HepG2 (cell line): ENCODE results near the gene MED22. TPM values are rescaled to one million over a fixed set of nuclear protein-coding genes. Genes with fewer than 3 reads are reported as not detected.

Source experiments
- CEBPZ ChIP-seq: IDR thresholded peaks from 2 replicates; pipeline ENCODE4 v1.6.1; 2012; ENCODE audit warnings: low read length, improper control_type of control experiment
- FLYWCH1 ChIP-seq: sonication (generic); formaldehyde crosslinking; IDR thresholded peaks from 2 replicates; pipeline ENCODE4 v1.8.1; 2023; ENCODE audit warnings: mild to moderate bottlenecking, missing genetic modification reagents
- LRRFIP1 ChIP-seq: sonication (generic); formaldehyde crosslinking; conservative IDR thresholded peaks from 2 replicates; pipeline ENCODE4 v1.4.0; 2020; ENCODE audit warnings: missing genetic modification reagents
- MIER3 ChIP-seq: IDR thresholded peaks from 2 replicates; pipeline ENCODE4 v1.6.1; 2016; ENCODE audit warnings: missing compliant biosample characterization, borderline replicate concordance
- NFYC ChIP-seq: IDR thresholded peaks from 2 replicates; pipeline ENCODE4 v1.6.1; 2016; ENCODE audit warnings: missing genetic modification reagents, missing compliant biosample characterization
- SIN3A ChIP-seq: IDR thresholded peaks from 2 replicates; pipeline ENCODE4 v1.6.1; 2011; ENCODE audit warnings: low read depth, mild to moderate bottlenecking, control low read depth, low read length, borderline replicate concordance
- SMAD3 ChIP-seq: sonication (generic); formaldehyde crosslinking; IDR thresholded peaks from 2 replicates; pipeline ENCODE4 v1.4.0; 2020; ENCODE audit warnings: missing genetic modification reagents
- SP4 ChIP-seq: sonication (generic); formaldehyde crosslinking; IDR thresholded peaks from 2 replicates; pipeline ENCODE4 v1.8.1; 2023; ENCODE audit warnings: mild to moderate bottlenecking, missing genetic modification reagents
- SRSF9 ChIP-seq: fragments of 200-400 bp; formaldehyde crosslinking; IDR thresholded peaks from 2 replicates; pipeline ENCODE4 v1.6.1; 2018; ENCODE audit warnings: borderline replicate concordance, mild to moderate bottlenecking, low read depth, low read length; ENCODE audit not compliant: insufficient read depth, poor library complexity, severe bottlenecking
- ZFP1 ChIP-seq: IDR thresholded peaks from 2 replicates; pipeline ENCODE4 v1.6.1; 2016
- ZNF121 ChIP-seq: sonication (generic); formaldehyde crosslinking; IDR thresholded peaks from 2 replicates; pipeline ENCODE4 v1.5.0; 2020; ENCODE audit warnings: mild to moderate bottlenecking, missing genetic modification reagents
- ZNF20 ChIP-seq: sonication (generic); formaldehyde crosslinking; IDR thresholded peaks from 2 replicates; pipeline ENCODE4 v1.4.0; 2020; ENCODE audit warnings: mild to moderate bottlenecking, moderate library complexity, missing genetic modification reagents
- ZNF564 ChIP-seq: sonication (generic); formaldehyde crosslinking; IDR thresholded peaks from 2 replicates; pipeline ENCODE4 v1.8.1; 2023; ENCODE audit warnings: mild to moderate bottlenecking, missing genetic modification reagents
- ZNF746 ChIP-seq: sonication (generic); formaldehyde crosslinking; IDR thresholded peaks from 2 replicates; pipeline ENCODE4 v1.8.0; 2022; ENCODE audit warnings: mild to moderate bottlenecking, missing genetic modification reagents
- ZNF790 ChIP-seq: sonication (generic); formaldehyde crosslinking; IDR thresholded peaks from 2 replicates; pipeline ENCODE4 v1.8.0; 2022; ENCODE audit warnings: missing genetic modification reagents, mild to moderate bottlenecking, borderline replicate concordance
- ZNF83 ChIP-seq: sonication (generic); formaldehyde crosslinking; IDR thresholded peaks from 2 replicates; pipeline ENCODE4 v1.4.0; 2020; ENCODE audit warnings: missing genetic modification reagents, mild to moderate bottlenecking, borderline replicate concordance
- polyA plus RNA-seq, 8 experiments: library from polyadenylated mRNA; depleted of rRNA in 3 of 8; stranded (reverse) in 7 of 8; unstranded in 1 of 8; fragments of >200 nt; fragmentation: Illumina TruSeq in 4 of 8; extraction: Trizol in 4 of 8; gene quantifications; 2 replicates each; pipeline versions ENCODE4 v1.2.1 to v1.2.3, GENCODE V29; 2011 to 2016; ENCODE audit warnings: low read depth in 4 of 8, missing spikeins in 1 of 8, mixed read lengths in 1 of 8; ENCODE audit not compliant: insufficient read depth in 1 of 8
- total RNA-seq, 5 experiments: library from RNA; depleted of rRNA; stranded (reverse); fragments of >200 nt; fragmentation: Illumina TruSeq; extraction: Trizol; gene quantifications; 2 replicates each; pipeline ENCODE4 v1.2.3, GENCODE V29; 2016; ENCODE audit warnings: low read depth in 1 of 5
- TF ChIP-seq, protein P1 (sequence below): sonication (generic); formaldehyde crosslinking; IDR thresholded peaks from 2 replicates; pipeline ENCODE4 v1.9.0; 2021; ENCODE audit warnings: missing genetic modification reagents, mild to moderate bottlenecking, borderline replicate concordance
- TF ChIP-seq, protein P2 (sequence below), 2 experiments: sonication (generic) in 1 of 2; formaldehyde crosslinking in 1 of 2; IDR thresholded peaks; 2 replicates each; pipeline versions ENCODE4 v1.5.1 to v1.6.1; 2011 to 2020; ENCODE audit warnings: borderline replicate concordance in 1 of 2, low read depth in 1 of 2, low read length in 1 of 2, mild to moderate bottlenecking in 1 of 2, missing genetic modification reagents in 1 of 2, moderate library complexity in 1 of 2
- TF ChIP-seq, protein P3 (sequence below): sonication (generic); formaldehyde crosslinking; conservative IDR thresholded peaks from 2 replicates; pipeline ENCODE4 v1.4.0; 2020; ENCODE audit warnings: missing genetic modification reagents

MED22 gene
- total and polyA plus RNA-seq, 2 of the 13 experiments (the other 11 are each of a cell fraction or from before 2014, with no cell fraction given): 15.8 to 22.1 TPM

DNA sequence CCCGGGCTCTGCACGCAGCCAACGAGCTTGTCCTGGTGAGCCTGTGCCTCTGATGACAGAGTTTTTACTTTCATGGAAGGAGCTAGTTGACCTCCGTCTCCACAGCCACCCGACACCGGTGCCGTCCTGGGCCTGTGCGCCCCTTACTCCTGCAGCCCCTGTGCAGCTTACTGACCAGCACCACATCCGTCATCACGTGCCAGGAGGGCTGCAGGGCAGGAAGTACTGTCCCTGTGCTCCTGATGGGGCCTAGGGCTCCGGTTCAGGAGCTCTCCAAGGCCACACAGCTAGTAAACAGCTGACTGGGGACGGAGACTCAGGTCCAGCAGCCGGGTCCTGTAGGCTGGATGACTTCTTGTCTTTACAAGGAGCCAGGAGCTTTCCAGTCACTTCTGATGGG is 38.4 kb upstream of the MED22 start (continued):
- TF ChIP-seq LRRFIP1 (no peak), ZNF20 (CRISPR knock-in tag) (no peak), ZNF790 (CRISPR knock-in tag) (no peak), FLYWCH1 (no peak), SRSF9 (no peak), ZNF83 (CRISPR knock-in tag) (no peak), ZNF746 (CRISPR knock-in tag) (no peak), SP4 (0 out of 2 replicates have a peak, but pooled peaks have one; percentile 21), ZNF564 (CRISPR knock-in tag) (no peak), ZFP1 (CRISPR knock-in tag) (0 out of 2 replicates have a peak, but pooled peaks have one; percentile 31), ZNF121 (CRISPR knock-in tag) (peak; percentile 89), MIER3 (CRISPR knock-in tag) (no peak), CEBPZ (no peak), NFYC (CRISPR knock-in tag) (no peak), SIN3A (no peak; the same call in 1 of the 2 replicates), SMAD3 (CRISPR knock-in tag) (no peak)
- TF ChIP-seq, protein P1, sequence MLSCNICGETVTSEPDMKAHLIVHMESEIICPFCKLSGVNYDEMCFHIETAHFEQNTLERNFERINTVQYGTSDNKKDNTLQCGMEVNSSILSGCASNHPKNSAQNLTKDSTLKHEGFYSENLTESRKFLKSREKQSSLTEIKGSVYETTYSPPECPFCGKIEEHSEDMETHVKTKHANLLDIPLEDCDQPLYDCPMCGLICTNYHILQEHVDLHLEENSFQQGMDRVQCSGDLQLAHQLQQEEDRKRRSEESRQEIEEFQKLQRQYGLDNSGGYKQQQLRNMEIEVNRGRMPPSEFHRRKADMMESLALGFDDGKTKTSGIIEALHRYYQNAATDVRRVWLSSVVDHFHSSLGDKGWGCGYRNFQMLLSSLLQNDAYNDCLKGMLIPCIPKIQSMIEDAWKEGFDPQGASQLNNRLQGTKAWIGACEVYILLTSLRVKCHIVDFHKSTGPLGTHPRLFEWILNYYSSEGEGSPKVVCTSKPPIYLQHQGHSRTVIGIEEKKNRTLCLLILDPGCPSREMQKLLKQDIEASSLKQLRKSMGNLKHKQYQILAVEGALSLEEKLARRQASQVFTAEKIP: no peak
- TF ChIP-seq, protein P2, sequence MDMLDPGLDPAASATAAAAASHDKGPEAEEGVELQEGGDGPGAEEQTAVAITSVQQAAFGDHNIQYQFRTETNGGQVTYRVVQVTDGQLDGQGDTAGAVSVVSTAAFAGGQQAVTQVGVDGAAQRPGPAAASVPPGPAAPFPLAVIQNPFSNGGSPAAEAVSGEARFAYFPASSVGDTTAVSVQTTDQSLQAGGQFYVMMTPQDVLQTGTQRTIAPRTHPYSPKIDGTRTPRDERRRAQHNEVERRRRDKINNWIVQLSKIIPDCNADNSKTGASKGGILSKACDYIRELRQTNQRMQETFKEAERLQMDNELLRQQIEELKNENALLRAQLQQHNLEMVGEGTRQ (IDR thresholded peaks at IDR 0.05; ENCODE audit: low read depth, low read length): 0 out of 2 replicates have a peak, but pooled peaks have one; percentile 11
- TF ChIP-seq, protein P2 (CRISPR knock-in tag; IDR thresholded peaks at IDR 0.05; ENCODE audit: borderline replicate concordance): peak; percentile 64; the same call in 1 of the 2 replicates
- TF ChIP-seq, protein P3, sequence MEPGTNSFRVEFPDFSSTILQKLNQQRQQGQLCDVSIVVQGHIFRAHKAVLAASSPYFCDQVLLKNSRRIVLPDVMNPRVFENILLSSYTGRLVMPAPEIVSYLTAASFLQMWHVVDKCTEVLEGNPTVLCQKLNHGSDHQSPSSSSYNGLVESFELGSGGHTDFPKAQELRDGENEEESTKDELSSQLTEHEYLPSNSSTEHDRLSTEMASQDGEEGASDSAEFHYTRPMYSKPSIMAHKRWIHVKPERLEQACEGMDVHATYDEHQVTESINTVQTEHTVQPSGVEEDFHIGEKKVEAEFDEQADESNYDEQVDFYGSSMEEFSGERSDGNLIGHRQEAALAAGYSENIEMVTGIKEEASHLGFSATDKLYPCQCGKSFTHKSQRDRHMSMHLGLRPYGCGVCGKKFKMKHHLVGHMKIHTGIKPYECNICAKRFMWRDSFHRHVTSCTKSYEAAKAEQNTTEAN (CRISPR knock-in tag): 0 out of 2 replicates have a peak, but pooled peaks have one; percentile 46
